ENCODE measurements around the gene TRAM2.

TRAM2 gene

GRCh38 chr6:52594221-52594620 is 17.4 kb upstream of the TRAM2 start:
- no peak for DNase-seq (ENCODE audit: low read depth)

DNA sequence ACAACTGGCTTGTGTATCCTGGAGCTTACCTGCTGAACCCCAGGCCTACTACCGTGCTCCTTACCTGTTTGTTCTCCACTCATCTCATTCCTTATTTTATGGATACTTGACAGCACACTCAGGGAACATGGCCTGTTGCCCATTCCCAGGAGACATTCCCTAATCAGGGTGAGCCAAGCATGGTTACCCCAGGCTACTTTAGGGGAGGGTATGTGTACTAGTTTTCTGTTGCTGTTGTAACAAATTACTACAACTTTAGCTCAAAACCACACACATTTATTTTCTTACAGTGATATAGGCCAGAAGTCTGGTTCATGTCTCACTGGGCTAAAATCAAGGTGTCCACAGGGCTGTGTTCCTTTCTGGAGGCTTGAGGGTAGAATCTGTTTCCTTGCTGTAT is 15.0 kb upstream of the TRAM2 start:
- DNase-seq (ENCODE audit: low read depth): no peak

- no peak for DNase-seq (ENCODE audit: low read depth)
Measured at GRCh38 chr6:52590152-52590891, 13.5 kb upstream of the TRAM2 start.

- no peak for DNase-seq (ENCODE audit: low read depth)
Measured at GRCh38 chr6:52588710-52589091, 11.8 kb upstream of the TRAM2 start.

DNA sequence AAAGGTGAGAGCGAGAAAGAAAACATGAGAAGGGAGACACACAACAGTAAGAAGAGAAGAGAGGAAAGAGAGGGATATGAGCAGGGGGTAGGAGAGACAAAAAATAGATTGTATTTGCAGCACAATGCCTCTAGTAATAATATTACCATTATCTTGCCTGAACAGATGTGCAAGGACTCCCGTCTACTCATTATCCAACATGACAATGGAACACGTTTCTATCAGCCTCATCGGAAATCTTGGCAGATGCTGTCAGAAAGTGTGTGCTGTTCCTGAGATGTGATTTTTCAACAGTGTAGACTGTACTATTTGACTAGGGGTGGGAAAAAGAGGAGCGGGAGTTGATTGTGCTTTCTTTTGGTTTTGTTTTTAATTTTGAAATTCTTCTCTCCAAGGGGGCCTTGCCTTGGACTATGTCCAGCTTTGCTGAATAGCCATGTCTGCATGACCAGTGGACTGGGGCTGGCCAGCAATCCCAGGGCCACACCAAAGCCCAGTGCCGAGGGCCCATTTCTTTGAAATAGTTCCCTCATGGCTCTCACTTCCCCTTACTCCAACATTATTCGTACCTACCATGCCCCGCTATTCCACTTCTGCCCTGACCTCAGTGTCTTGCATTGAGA is 11.3 kb upstream of the TRAM2 start:
- no peak for DNase-seq (ENCODE audit: low read depth)

DNA sequence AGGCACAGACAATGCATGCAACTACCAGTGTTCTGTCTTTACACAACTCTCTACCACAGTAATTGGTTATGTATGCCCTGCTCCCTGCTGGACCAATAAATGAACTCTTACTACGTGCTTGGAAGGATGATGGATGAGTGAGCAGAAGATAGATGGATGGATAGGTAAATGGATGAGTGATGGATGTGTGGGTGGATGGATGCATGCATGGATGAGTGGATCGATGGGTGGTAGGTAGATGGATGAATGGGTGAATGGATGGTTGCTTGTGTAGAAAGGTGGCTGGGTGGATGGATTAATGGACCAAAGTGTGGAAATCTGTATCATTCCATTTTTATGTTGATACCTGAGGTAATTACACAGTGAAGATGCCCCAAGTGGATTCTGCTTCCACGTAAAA is 10.1 kb upstream of the TRAM2 start:
- DNase-seq (ENCODE audit: low read depth): no peak

- DNase-seq (ENCODE audit: low read depth): no peak
Measured at GRCh38 chr6:52584203-52584602, 7.3 kb upstream of the TRAM2 start.

DNA sequence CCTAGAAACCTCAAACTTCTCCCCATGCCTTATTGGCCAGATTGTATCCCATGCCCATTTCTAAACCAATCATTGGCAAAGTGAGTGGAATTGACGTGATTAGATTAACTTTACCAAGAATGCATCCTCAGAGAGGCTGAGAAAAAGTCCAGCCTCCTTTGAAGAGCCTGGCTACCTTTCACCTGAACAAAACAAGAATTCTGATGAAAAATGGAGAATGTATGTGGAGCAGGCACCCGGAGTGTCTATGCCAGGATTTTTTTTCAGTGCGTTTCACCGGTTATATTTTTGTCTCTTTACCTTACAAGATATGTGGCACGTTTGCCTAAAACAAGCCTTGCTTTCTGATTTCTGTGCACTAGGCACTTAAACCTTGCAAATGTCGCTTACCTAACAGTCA is 6.1 kb upstream of the TRAM2 start:
- no peak for DNase-seq (ENCODE audit: low read depth)

- DNase-seq (ENCODE audit: low read depth): no peak
Measured at GRCh38 chr6:52582446-52582845, 5.6 kb upstream of the TRAM2 start.

DNA sequence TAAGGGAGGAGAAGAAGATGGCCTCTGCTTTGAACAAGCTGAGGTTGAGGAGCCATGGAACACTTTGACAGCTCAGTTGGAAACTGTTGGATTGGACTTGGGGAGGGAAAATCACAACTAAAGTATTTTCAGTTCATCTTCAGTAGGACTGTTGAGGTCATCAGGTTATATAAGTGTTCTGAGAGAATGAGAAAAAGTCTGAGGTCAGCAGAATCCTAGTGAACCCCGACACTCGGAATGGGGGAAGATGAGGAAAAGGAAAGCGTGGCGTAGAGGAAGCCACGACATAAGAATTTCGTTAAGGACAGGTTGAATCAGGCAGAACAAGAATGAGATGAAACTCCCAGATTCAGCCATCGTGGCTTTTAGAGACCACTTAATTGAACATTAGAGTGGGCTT is 4.0 kb upstream of the TRAM2 start:
- DNase-seq (ENCODE audit: low read depth): no peak

DNA sequence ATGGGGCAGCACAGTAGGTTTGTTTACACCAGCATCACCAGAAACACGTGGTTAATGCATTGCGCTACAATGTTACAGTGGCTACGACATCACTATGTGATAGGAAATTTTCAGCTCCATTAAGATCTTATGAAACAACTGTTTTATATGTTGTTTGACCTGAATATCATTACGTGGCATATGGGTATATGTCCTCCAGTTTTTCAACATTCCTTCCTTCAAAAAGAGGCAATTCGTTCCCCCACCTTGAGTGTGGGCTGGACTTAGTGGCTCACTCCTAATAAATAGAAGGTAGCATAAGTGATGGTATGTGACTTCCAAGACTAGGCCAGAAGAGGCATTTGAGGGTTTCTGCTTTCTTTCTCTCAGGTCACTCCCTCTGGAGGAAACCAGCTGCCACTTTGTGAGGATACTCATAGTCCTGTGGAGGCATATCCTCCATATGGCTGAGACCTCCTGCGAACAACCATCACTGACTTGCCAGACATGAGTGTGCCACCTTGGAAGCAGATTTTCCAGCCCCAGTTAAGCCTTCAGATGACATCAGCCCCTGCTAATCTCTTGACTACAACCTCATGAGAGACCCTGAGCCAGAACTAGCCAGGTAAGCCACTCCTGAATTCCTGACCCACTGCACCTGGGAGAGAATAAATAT is 2.3 kb upstream of the TRAM2 start:
- DNase-seq (ENCODE audit: low read depth): no peak

- DNase-seq (ENCODE audit: low read depth): no peak
Measured at GRCh38 chr6:52577778-52578463, 1.1 kb upstream of the TRAM2 start.

GRCh38 chr6:52576392-52577021 is 353 bp downstream of the TRAM2 start:
- peak; percentile 34 for DNase-seq (ENCODE audit: low read depth)

DNA sequence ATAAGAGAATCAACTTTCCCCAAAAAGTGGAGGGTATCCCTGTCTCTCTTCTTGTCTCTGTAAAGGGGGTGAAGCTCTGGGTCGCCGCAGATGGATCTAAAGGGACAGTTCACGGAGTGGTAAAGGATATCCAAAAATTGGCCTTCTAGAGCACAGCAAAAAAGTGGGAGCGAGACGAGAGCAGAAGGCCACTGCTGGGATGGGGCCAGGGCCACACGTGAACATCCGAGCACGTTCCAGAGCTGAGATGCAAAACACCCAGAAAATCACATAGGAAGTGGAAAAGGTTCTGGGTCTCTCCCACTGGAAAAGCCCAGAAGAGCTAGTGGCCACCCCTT is 837 bp downstream of the TRAM2 start:
- no peak for DNase-seq (ENCODE audit: low read depth)

- no peak for DNase-seq (ENCODE audit: low read depth)
Measured at GRCh38 chr6:52575502-52575892, 1.4 kb downstream of the TRAM2 start.

- DNase-seq (ENCODE audit: low read depth): peak; percentile 45
Measured at GRCh38 chr6:52574709-52575501, 2.0 kb downstream of the TRAM2 start.

DNA sequence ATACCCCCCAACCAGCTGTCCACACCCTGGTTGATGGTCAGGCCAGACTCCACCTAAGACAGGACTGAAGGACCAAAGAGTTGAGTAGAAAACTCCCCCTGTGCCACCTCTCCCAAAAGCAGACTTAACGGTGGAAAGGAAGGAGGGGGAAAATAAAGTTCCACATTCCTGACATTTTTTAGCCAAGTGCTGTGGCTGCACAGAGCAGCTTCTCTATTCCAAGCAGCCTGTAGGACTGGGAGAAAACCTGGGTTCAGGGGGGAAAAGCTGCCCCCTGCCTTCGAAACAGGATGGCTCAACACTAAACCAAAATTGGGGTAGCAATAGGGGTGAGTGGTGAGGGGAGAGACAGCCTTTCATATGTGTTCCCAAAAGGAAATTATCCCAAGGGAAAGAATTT is 3.6 kb downstream of the TRAM2 start:
- DNase-seq (ENCODE audit: low read depth): no peak

- no peak for DNase-seq (ENCODE audit: low read depth)
Measured at GRCh38 chr6:52572536-52572935, 4.3 kb downstream of the TRAM2 start.

GRCh38 chr6:52571099-52571755 is 5.6 kb downstream of the TRAM2 start:
- DNase-seq (ENCODE audit: low read depth): no peak

DNA sequence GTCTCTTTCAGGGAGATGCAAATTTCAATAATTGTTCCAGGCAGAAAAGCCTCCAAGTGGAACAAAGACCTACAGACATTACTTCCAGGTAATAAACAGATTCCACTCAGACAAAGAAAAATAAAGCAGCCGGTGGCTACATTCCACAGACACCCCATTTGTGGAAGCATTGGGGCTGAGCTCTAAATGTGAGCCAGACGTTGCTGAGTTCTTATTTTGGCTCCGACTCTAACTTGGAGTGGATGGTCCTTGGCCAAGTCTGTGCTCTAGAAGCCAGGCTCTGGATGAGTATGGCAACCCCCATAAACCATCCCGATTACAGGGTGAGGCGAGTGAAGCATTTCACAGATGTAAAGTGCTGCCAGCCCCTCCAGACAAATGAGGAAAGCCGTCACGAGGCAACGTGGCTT is 6.6 kb downstream of the TRAM2 start:
- no peak for DNase-seq (ENCODE audit: low read depth)

DNA sequence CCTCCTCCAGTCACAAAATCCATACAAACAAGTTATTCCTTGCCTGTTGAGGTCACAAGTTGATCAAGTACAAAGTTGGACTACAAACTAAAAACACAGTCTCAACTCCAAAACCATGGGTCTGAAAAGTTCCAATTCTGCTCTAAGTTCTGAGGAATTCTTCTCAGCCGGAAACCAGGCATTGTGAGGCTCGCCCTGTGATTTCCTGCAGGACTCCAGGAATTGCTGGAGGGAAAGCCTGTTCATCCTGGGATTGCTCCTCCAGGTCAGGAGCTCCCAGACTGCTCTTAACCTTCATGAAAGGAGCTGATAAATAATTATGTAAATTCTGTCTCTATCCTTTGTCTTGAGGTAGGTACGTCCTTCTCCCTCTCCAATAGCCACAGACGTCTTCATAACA is 8.5 kb downstream of the TRAM2 start:
- DNase-seq (ENCODE audit: low read depth): no peak

Measured in T-helper 22 cell (primary cell).